ENCODE results near the gene ESR1. TPM values are rescaled to one million over a fixed set of nuclear protein-coding genes. Genes with fewer than 3 reads are reported as not detected.

The ESR1 gene
- total and polyA plus RNA-seq, 2 experiments from 2014 or later = 0.09 TPM; not detected in 1

DNA sequence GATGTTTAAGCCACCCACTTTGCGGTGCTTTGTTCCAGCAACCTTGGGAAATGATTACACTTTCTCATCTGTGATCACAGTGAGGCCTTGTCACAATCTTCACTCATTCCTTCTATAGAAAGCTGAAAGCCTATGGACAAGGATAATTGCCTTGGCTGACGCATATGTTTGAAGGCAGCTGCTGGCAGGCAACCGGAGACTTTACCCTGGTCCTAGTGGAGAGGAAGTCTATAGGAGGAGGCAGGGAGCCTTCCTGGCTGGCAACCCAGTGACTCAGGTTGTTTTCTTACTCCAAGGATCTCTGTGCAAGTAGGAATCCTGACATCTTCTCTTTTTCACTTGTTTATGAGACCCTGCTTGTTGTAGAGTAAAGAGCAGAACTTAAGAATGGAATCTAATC, 34.1 kb upstream of the ESR1 start:
- no peak for DNase-seq

DNA sequence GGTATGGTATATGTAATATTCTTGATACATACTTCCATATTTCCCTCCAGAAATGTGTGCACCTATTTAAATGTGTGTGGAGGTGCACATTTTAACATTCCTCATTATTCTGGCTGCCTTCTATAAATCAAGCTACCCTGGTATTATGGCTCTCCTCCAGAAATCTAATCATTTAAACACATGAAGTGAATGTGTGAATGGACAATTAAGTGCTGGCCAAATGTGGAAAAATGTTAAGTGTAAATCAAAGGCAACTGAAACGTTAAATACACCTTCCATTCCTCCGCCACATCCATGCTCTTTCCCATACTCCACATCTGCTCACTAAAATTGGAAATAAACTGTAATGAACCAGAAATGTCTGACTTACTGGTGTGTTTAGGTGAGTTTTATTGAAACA, 24.9 kb upstream of the ESR1 start:
- no peak overlapping the region for H3K4me3 ChIP-seq
- no peaks in the 10 kb centered on the region for H3K27me3 ChIP-seq (replicated peaks; ENCODE audit: insufficient read depth)
- no peak overlapping the region for H3K9ac ChIP-seq
- H3K4me1 ChIP-seq (ENCODE audit: insufficient read depth) = no peaks in the 10 kb centered on the region
- 78 to 84% methylated on average over 2 of the region's 2 CpGs for WGBS, 2 experiments (ENCODE audit: low coverage in 1 of 2, low lambda C conversion rate in 2 of 2, missing lambda C conversion rate in 2 of 2)
- TF ChIP-seq EZH2phosphoT487 (IDR thresholded peaks at IDR 0.05; ENCODE audit: insufficient read depth, low read depth) (no peak), EZH2 (IDR thresholded peaks at IDR 0.05; ENCODE audit: insufficient read depth, poor library complexity, severe bottlenecking) (no peak)
- DNase-seq = no peak
- no peaks in the 10 kb centered on the region for H3K9me2 ChIP-seq (ENCODE audit: insufficient read depth)
- H3F3A ChIP-seq (ENCODE audit: insufficient read depth) = no peaks in the 10 kb centered on the region
- no peaks in the 10 kb centered on the region for H3K79me2 ChIP-seq (ENCODE audit: insufficient read depth)
- H3K36me3 ChIP-seq (ENCODE audit: low read depth) = no peaks in the 10 kb centered on the region
- no peaks in the 10 kb centered on the region for H4K20me1 ChIP-seq (ENCODE audit: insufficient read depth)
- H2AFZ ChIP-seq = no peak overlapping the region
- in situ Hi-C loops (cut with MboI) = no loop called here
- no peaks in the 10 kb centered on the region for H3K9me3 ChIP-seq (ENCODE audit: low read depth)
- H3K27ac ChIP-seq = no peak overlapping the region
- H3K4me2 ChIP-seq (ENCODE audit: unreplicated experiment) = no peak overlapping the region

More for the DNA sequence above, 34.1 kb upstream of the ESR1 start:
- Histone ChIP-seq H3K79me2 (ENCODE audit: insufficient read depth) (no peaks in the 10 kb centered on the region), H3K9me2 (ENCODE audit: insufficient read depth) (no peaks in the 10 kb centered on the region), H3K4me1 (ENCODE audit: insufficient read depth) (no peaks in the 10 kb centered on the region), H3K4me2 (ENCODE audit: unreplicated experiment) (no peak overlapping the region), H3F3A (ENCODE audit: insufficient read depth) (no peaks in the 10 kb centered on the region), H3K27ac (no peak overlapping the region), H3K9ac (no peak overlapping the region), H3K9me3 (ENCODE audit: low read depth) (no peaks in the 10 kb centered on the region), H2AFZ (no peak overlapping the region), H3K36me3 (ENCODE audit: low read depth) (no peaks in the 10 kb centered on the region), H3K4me3 (no peak overlapping the region), H4K20me1 (ENCODE audit: insufficient read depth) (no peaks in the 10 kb centered on the region), H3K27me3 (replicated peaks; ENCODE audit: insufficient read depth) (no peaks in the 10 kb centered on the region)
- 92% methylated on average over 3 of the region's 3 CpGs for WGBS, 2 experiments (ENCODE audit: low coverage in 1 of 2, low lambda C conversion rate in 2 of 2, missing lambda C conversion rate in 2 of 2)
- in situ Hi-C loops (cut with MboI) = no loop called here
- no peak for TF ChIP-seq EZH2phosphoT487 (IDR thresholded peaks at IDR 0.05; ENCODE audit: insufficient read depth, low read depth)
- TF ChIP-seq EZH2 (IDR thresholded peaks at IDR 0.05; ENCODE audit: insufficient read depth, poor library complexity, severe bottlenecking) = no peak

DNA sequence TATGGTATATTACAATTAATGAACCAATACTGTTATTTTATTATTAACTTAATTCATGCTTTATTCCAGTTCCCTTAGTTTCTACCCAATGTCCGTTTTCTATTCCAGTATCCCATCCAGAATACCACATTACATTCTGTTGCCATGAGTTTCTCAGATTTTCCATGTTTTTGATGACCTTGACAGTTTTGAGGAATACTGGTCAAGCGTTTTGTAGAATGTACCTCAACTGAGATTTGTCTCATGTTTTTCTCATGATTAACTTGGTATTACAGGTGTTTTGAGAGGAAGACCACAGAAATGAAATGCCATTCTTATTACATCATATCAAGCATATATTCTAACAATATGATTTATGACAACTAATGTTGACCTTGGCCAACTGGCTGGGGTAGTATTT, 23.8 kb upstream of the ESR1 start:
- 65 to 68% methylated on average over 2 of the region's 2 CpGs for WGBS, 2 experiments (ENCODE audit: low coverage in 1 of 2, low lambda C conversion rate in 2 of 2, missing lambda C conversion rate in 2 of 2)
- no peak for TF ChIP-seq EZH2phosphoT487 (IDR thresholded peaks at IDR 0.05; ENCODE audit: insufficient read depth, low read depth)
- no peak for TF ChIP-seq EZH2 (IDR thresholded peaks at IDR 0.05; ENCODE audit: insufficient read depth, poor library complexity, severe bottlenecking)
- Histone ChIP-seq H3K9me2 (ENCODE audit: insufficient read depth) (no peaks in the 10 kb centered on the region), H3K4me2 (ENCODE audit: unreplicated experiment) (no peak overlapping the region), H3K27me3 (replicated peaks; ENCODE audit: insufficient read depth) (no peaks in the 10 kb centered on the region), H3K4me3 (no peak overlapping the region), H4K20me1 (ENCODE audit: insufficient read depth) (no peaks in the 10 kb centered on the region), H3F3A (ENCODE audit: insufficient read depth) (no peaks in the 10 kb centered on the region), H3K27ac (no peak overlapping the region), H3K9me3 (ENCODE audit: low read depth) (no peaks in the 10 kb centered on the region), H3K9ac (no peak overlapping the region), H2AFZ (no peak overlapping the region), H3K36me3 (ENCODE audit: low read depth) (no peaks in the 10 kb centered on the region), H3K4me1 (ENCODE audit: insufficient read depth) (no peaks in the 10 kb centered on the region), H3K79me2 (ENCODE audit: insufficient read depth) (no peaks in the 10 kb centered on the region)
- DNase-seq = no peak
- in situ Hi-C loops (cut with MboI) = no loop called here

DNA sequence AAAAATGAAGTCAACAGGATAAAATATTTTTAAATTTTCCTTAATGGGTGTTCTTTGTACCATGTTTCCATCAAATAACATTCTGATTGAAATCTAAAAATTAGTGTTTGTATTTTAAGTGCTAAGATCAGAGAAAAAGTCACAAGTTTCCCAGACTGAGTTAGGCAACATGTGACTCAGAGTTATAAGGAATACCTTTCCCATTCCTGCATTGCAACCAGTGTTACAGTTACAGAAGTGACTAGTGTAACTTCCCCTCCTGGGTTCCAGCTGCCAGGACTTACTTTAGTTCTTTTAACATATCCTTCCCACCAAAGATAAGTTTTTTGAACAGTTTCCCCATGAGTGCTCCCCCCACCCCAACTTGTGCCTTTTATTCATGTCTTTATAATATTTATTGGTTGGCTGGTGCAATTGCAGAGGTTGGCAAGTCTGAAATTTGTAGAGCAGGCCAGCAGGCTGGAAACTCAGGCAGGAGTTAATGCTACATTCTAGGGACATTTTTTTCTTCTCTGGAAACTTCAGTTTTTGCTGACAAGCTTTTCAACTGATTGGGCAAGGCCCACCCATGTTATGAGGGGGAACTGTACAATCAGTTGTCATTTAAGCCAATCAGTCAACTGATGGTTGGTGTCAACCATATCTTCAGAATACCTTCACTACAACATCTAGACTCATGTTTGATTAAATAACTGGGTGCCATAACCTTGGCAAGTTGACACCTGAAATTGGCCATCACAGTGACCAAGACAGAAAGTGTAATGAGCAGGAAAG, 22.9 kb upstream of the ESR1 start:
- no peaks in the 10 kb centered on the region for H3K4me1 ChIP-seq (ENCODE audit: insufficient read depth)
- no peaks in the 10 kb centered on the region for H3K27me3 ChIP-seq (replicated peaks; ENCODE audit: insufficient read depth)
- peak; percentile 57 for DNase-seq
- no peaks in the 10 kb centered on the region for H3K9me2 ChIP-seq (ENCODE audit: insufficient read depth)
- H3K9me3 ChIP-seq (ENCODE audit: low read depth) = no peaks in the 10 kb centered on the region
- no peaks in the 10 kb centered on the region for H3F3A ChIP-seq (ENCODE audit: insufficient read depth)
- no peak overlapping the region for H2AFZ ChIP-seq
- TF ChIP-seq EZH2phosphoT487 (IDR thresholded peaks at IDR 0.05; ENCODE audit: insufficient read depth, low read depth) = no peak
- TF ChIP-seq EZH2 (IDR thresholded peaks at IDR 0.05; ENCODE audit: insufficient read depth, poor library complexity, severe bottlenecking) = no peak
- H3K4me2 ChIP-seq (ENCODE audit: unreplicated experiment) = no peak overlapping the region
- H3K79me2 ChIP-seq (ENCODE audit: insufficient read depth) = no peaks in the 10 kb centered on the region
- no peaks in the 10 kb centered on the region for H4K20me1 ChIP-seq (ENCODE audit: insufficient read depth)
- H3K9ac ChIP-seq = no peak overlapping the region
- in situ Hi-C loops (cut with MboI) = no loop called here
- no peaks in the 10 kb centered on the region for H3K36me3 ChIP-seq (ENCODE audit: low read depth)
- H3K27ac ChIP-seq = no peak overlapping the region
- no peak overlapping the region for H3K4me3 ChIP-seq
